NCI-H2196 (cell line): ENCODE results near the gene PDE3A.
"Not testable (repeated sequence)": the region's sequence is repeated elsewhere in the genome, so short reads cannot be mapped to it uniquely, and the experiment has no call there.

Experiments used
- DNase-seq: peaks from one replicate; lab custom pipeline; 2025; ENCODE audit not compliant: unreplicated experiment; lab: John Stamatoyannopoulos, UW

Gene PDE3A

DNA sequence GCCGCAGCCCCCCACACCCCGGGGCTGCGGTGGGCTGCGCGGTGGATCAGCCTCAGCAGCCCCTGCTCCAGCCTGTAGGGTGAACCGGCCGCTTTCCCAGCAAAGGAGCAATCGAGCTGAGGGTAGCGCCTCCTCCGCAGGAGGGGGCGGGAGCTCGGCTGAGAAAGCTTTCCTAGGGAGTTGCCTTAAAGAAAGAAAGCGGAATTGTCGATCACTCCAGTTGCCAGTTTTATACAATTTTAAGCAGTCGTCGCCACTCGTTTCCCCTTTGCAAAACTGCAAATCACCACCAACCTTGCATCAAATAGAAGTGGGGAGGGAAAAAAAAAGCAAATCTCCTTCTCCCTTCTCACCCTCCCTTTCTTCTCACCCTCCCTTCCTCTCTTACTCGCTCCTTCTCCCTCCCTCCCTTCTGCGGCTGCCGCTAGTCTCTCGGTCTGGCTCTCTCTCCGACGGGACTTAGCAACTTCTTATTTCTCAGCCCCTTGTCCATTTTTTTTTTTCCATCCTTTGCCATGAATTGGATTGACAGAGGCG lies at the start of gene PDE3A:
Gene PDE3A, plus strand, starts transcription at position 424 of the 537 bp plus-strand sequence. CDS start 748 bp downstream, outside the sequence.
- no peak for DNase-seq

DNA sequence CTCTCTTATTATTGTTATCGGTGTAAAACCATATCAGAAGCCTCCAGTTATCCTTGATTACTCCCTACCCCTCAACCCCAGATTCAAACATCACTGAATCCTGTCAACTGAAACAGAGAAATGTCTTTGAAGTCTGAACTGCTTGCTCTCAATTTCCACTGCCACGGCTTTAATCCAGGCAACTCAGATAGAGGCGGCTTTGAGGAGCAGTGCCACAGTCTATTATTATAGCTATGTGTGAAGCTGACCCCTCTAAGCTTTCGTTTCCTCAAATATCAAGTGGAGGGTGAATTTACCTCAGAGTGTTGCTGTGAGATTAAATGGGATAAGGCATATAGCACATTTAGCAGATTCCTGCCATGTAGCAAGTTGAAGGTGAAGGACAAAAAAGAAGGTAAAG lies 49.0 kb upstream of the PDE3A start:
- DNase-seq, result no peak

DNA sequence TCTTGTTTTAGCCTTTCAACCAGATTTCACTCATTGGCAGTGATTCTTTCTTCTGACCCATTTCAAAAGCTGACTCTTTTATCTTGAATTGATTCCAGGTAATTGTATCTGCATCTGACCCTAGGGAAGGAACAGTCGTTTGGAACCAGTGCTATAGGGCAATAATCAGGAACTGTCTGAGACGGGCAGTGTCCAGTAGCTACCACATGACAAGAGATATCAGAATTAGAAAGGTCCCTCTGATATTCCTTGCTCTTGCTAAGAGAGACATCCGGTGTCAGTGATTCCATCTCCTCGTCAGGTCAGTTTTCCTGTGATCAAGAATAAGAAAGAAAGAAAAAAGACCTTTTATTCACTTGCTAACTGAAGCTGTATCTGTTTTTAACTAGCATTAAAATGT lies 47.8 kb upstream of the PDE3A start:
- DNase-seq, result no peak

DNA sequence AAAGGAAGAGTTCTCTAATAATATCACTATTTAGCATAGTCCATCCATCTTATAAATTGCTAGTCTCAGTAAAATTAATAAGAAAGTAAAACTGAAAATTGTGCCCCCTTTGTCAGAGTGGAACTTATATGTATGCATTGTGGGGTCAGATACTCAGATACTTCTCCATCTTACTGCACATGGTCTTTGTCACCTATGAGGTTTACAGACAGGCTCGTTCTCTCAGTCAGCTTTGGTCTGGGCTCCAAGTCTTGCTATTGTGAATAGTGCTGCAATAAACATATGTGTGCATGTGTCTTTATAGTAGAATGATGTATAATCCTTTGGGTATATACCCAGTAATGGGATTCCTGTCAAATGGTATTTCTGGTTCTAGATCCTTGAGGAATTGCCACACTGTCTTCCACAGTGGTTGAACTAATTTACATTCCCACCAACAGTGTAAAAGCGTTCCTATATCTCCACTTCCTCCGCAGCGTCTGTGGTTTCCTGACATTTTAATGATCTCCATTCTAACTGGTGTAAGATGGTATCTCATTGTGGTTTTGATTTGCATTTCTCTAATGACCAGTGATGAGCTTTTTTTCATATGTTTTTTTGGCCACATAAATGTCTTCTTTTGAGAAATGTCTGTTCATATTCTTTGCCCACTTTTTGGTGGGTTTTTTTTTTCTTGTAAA lies 37.4 kb upstream of the PDE3A start:
- not testable (repeated sequence) for DNase-seq

DNA sequence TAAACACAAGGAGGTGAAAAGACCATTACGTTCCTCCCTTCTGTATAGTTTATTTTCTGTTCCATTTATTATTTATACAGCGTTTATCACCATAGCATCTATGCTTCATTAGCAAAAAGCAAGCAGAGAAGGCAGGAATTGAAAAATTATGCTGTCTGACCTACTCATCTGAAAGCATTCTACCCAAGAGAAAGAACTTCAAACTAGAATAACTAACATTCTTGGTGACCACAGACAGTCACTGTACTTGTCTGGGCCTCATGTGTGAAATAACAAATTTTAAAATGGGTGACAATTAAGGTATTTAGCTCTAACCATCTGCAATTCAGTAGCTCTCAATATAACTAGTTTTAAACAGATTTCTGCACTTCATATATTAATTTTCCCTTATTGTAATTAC lies 29.3 kb upstream of the PDE3A start:
- DNase-seq, result no peak

DNA sequence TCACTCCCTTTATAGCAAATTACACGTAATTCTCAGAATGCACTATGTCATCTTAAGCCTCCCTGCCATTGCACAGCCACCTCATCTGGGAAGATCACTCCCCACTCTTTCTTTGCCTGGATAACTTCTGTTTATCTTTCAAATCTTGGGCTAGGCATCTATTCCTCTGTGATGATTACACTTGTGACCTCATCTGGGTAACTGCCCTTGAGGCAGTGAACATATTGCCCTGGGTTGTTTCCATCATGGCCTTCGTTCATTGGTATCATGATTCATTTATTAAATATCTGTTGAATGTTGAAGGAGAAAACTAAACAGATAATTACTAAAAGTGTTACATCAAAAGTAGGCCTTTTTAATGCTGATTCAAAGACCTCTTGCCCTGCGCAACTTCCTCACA lies 26.2 kb upstream of the PDE3A start:
- no peak for DNase-seq

DNA sequence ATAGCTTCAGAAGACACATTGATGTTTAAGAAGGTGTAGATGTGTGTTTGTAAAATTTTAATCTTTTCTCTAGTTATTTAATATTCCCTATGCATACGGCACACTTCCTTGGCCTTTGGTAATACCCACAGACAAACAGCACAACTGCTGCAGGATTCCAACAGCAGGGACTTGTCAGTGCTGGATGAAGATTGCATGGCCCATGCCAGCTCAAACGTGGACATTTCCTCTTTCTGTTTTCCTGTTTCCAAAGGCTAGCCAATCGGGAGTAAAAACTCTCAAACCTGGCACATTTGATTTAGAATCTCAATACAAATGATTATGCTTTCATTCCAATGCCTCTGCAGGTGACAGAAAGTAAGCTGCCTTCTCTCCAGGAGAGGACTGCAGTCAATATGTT lies 22.5 kb upstream of the PDE3A start:
- no peak for DNase-seq

DNA sequence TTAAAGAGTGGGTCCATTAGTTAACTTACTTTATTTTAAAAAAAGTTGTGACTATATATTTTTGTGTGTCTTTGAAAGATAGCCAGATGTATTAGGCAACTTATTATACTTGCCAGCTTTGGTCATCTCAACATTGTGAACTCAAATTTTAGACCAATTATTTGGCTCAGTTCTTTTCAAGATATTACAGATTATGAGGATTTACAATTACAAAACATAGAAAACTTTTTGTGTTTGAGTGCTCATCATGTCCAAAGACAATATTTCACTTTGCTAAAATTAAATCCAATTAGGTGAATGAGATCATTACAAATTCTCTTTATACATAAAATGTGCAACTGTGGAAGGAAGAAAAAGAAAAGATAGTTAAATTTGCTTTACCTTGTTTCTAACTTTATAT lies 18.3 kb upstream of the PDE3A start:
- DNase-seq, result no peak

DNA sequence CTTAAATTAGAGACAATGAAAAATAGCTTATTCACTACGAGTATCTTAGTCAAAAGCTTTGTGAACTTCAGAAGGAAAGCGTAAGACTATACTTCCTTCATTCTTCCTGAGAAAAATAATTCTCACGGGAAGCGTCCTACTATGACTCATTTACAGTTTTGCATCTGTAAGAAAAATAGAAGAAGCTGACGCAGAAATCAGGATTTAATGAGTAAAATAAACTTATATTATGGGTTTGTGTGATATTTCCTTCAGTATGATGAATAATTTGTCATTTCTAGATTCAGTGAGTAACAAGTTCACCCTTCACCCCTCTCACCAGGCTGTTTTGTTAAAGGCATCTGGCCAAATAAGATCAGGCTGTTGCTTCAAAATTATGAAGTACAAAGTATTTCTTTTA lies 17.8 kb upstream of the PDE3A start:
- no peak for DNase-seq

DNA sequence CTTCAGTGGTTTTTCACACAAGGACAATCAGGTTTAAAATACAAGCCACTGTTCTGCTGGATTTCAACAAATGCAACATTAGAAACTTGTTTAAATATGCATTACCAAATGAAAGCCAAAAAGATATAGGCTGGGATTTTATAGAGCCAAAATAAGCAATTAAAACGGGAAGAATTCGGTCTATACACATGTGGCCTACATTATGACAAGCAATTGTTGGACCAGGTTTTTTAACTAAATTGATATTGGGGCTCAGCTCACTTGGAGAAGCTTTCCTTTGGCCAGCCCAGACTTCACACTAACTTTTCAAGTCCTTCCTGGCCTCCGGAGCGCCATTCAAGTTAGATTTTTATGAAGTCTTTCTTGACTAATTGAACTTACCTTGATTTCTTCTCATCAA lies 16.9 kb upstream of the PDE3A start:
- DNase-seq, result no peak

DNA sequence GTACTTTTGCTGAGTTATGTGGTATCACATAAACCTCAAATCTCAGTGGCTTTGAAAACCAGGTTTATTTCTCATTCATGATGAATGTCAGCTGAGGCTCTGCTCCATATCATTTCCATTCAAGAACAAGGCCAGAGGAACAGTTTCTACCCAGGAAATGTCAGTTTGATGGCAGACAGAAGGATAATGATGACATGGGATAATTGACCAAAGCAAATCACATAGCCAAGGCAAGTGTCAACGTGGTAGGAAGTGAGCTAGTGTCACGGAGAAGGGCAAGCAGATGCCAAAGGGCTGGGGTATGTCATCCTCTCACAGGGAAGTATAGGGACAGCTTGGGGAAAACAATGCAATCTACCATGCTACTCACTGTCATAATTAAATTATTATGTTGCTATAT lies 12.3 kb upstream of the PDE3A start:
- no peak for DNase-seq

DNA sequence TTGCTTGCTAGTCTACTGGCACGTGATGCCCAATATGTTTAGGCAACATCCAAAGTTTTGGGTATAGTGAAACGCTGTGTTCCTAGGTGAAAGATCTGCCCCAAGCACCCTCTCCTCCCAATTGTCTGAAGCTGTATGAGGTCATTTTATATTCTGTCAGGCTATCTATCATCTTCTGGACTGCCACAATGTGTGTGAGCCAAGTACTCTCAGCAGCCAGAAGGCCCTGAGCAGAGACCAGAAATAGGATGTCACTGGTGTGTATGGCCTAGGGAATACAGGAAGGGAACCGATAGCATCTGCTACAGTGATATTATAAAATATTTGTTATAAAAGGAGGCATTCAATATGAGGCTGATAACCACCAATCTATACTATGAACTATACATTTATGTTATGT lies 7.9 kb upstream of the PDE3A start:
- DNase-seq, result no peak

DNA sequence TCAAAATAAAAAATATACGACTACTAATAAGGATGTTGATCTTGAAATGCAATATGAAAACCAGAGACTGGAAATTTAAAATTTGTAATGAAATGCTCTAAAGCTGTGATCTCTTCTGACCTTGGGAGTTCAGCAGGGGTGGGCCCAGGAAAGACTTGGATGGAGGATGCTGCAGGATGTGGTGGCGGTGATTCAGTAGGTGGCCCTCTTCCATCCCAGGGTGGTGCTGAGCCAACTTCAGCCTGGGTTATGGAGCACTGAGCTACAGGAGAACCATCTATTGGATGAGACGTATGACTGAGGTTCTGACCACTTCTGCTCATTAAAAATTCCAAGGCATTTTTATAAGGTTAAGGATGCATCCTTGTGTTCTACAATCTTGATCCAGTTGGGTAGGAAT lies 6.9 kb upstream of the PDE3A start:
- DNase-seq, result no peak

DNA sequence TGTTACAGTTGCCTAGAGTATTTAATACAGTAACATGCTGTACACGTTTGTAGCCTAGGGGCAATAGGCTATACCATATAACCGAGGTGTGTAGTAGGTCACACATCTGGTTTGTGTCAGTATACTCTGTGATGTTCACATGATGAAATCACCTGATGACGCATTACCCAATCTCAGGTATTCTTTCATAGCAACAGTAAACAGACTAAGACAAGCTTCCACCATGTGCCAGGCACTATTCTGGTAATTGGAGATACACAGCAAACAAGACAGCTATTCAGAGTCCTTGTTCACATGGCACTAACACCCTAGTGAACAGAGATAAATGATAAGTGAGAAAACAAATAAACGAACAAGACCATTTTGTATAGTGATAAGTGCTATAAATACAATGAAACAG lies 3.8 kb upstream of the PDE3A start:
- DNase-seq, result no peak

DNA sequence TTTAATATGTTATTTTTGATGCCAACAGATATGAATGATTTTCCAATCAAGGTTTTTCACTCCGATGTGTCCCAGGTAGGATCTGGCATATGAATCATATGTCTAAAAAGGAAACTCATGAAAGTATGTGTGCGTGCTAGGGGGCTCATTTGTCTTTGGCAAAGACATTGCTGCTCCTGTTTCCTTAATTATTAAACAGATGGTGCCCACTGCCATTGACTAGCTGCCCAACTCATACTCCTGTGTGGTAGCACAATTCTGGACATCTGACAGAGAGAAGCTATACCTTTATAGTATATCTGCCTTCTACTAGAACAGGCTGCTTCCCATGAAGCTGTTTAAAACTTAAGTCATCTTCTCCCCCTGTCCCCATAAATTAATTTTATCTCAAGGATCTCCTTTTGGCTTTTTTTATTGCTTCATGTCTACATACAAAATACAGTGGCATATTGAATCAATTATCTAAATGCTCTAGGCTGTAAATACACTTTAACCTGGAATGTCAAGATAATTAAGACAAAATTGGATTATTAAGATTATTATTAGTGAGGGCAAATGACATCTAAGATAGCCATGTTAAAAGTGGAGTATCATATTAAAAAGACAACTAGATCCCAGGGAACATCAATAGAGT lies 1.4 kb upstream of the PDE3A start:
- DNase-seq, result no peak

DNA sequence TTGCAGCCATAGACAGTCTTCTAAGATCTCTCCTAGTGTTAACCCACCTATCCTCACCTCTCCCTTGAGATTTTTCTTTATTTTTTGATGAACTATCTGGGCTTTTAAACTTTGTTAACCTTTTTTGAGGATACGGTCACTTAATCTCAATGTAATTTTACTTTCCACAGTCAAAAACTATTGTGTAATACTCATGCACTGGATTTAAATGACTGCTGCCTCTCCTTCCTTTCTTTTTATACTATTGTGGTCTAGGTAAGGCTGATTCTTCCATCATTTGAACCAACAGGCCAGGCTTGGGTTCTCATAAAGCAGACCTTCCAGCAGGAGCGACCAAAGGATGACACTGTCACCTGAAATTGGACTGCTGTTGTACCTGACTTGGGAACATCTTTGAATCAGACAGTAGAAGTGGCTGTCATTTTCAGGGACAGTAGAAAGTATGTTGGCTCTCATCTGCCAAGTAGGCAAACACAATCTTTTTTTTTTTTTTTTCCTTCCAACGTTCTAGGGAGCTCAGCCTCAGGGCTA lies 689 bp upstream of the PDE3A start:
- DNase-seq, result no peak

DNA sequence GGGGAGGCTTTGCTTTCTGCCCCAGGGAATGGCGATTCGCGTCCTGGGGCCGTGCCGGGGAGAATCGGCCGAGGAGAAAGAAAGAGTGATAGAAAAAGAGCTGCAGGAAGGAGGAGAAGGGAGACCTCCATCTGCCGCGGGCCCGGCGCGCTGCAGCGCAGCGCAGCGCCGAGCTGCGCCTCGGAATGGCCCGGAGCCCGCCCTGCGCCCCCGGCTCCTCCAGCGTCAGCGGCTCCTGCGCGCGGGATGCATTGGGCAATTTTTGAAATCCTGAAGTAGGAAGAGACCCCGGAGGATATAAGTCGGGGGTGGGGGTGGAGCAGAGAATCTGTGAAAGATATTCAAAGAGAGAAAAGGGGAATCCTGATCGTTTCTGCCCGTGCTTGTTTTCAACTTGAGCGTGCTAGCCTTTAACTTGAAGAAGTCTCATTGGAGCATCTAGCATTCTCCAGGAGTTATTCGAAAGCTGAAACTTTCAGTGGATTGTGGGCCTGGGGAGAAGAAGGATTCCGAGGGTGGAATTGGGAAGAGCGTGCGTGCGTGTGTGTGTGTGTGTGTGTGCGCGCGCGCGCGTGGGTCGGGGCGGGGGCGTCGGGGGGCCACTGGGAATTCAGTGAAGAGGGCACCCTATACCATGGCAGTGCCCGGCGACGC lies 441 bp downstream of the PDE3A start:
- no peak for DNase-seq

DNA sequence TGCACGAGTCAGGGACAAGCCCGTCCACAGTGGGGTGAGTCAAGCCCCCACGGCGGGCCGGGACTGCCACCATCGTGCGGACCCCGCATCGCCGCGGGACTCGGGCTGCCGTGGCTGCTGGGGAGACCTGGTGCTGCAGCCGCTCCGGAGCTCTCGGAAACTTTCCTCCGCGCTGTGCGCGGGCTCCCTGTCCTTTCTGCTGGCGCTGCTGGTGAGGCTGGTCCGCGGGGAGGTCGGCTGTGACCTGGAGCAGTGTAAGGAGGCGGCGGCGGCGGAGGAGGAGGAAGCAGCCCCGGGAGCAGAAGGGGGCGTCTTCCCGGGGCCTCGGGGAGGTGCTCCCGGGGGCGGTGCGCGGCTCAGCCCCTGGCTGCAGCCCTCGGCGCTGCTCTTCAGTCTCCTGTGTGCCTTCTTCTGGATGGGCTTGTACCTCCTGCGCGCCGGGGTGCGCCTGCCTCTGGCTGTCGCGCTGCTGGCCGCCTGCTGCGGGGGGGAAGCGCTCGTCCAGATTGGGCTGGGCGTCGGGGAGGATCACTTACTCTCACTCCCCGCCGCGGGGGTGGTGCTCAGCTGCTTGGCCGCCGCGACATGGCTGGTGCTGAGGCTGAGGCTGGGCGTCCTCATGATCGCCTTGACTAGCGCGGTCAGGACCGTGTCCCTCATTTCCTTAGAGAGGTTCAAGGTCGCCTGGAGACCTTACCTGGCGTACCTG lies 1.1 kb downstream of the PDE3A start:
- DNase-seq, result no peak

DNA sequence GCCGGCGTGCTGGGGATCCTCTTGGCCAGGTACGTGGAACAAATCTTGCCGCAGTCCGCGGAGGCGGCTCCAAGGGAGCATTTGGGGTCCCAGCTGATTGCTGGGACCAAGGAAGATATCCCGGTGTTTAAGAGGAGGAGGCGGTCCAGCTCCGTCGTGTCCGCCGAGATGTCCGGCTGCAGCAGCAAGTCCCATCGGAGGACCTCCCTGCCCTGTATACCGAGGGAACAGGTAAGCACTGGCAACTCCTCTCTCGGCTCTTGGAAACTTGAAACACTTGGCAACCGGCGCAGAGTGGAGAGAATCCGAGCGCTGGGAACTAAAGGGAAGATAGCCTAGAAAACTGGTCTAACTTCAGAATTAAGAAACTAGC lies 1.7 kb downstream of the PDE3A start:
- no peak for DNase-seq

DNA sequence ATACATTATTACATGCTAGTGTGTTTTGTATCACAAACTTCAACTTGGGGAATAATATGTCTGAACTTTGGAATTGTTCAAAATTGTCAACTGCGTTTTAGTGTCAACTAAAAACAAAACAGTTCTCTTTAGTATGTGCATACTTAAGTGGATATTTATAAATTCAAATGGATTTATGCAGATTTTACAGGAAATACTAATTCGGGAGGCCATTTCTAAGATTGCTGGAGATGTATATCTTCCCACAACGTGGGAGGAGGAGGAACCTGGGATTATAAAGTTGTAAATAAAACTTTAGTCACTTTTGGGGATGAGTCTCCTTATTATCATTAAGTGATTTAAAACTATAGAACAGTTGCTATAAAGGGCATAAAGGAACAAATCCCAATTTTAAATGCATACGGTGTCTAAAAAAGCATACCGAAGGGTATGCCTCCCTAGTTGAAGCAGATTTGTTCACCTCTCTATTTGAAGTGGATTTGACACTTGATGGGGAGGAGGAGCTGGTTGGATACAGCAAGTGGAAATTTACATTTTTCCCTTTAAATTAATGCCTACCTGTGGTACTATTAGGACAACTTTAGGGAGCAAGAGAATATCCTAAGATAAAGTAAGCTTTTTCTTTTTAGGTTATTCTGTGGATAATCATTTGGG lies 2.7 kb downstream of the PDE3A start:
- no peak for DNase-seq
